DOHH2 (cell line): Measurements from ENCODE around the gene ITPR1.

Experiments
- H3F3A ChIP-seq: fragments of 200-600 bp; sonication (generic), shearing (Covaris generic); 2 replicates; pipeline ENCODE4 v1.6.0; 2016; ENCODE audit warnings: antibody characterized with exemption, mild to moderate bottlenecking; ENCODE audit not compliant: control insufficient read depth, insufficient read depth
- H3K27ac ChIP-seq: fragments of 200-600 bp; sonication (generic); 2 replicates; pipeline ENCODE4 v1.5.1; 2014; ENCODE audit warnings: low read depth, mild to moderate bottlenecking, low read length, moderate library complexity
- H3K27me3 ChIP-seq: fragments of 200-600 bp; sonication (generic); 2 replicates; pipeline ENCODE4 v1.6.1; 2014; ENCODE audit warnings: mild to moderate bottlenecking, low read length, mixed read lengths; ENCODE audit not compliant: control insufficient read depth
- H3K36me3 ChIP-seq: fragments of 200-600 bp; sonication (generic); 2 replicates; pipeline ENCODE4 v1.6.1; 2014; ENCODE audit warnings: mild to moderate bottlenecking, low read length, moderate library complexity, mixed read lengths; ENCODE audit not compliant: control insufficient read depth
- H3K4me1 ChIP-seq: fragments of 200-600 bp; sonication (generic); 2 replicates; pipeline ENCODE4 v1.6.1; 2014; ENCODE audit warnings: mild to moderate bottlenecking, low read length, mixed read lengths; ENCODE audit not compliant: control insufficient read depth
- H3K4me2 ChIP-seq: fragments of 200-600 bp; sonication (generic); 2 replicates; pipeline ENCODE4 v1.6.0; 2014; ENCODE audit warnings: mild to moderate bottlenecking, low read length, moderate library complexity
- H3K4me3 ChIP-seq: fragments of 200-600 bp; sonication (generic); 2 replicates; pipeline ENCODE4 v1.5.1; 2014; ENCODE audit warnings: mild to moderate bottlenecking, low read length, mixed read lengths
- H3K79me2 ChIP-seq: fragments of 200-600 bp; sonication (generic); 2 replicates; pipeline ENCODE4 v1.6.1; 2014; ENCODE audit warnings: mild to moderate bottlenecking, low read length, mixed read lengths; ENCODE audit not compliant: control insufficient read depth
- H3K9me2 ChIP-seq: fragments of 200-600 bp; sonication (generic); replicated peaks from 2 replicates; pipeline ENCODE4 v1.6.1; 2014; ENCODE audit warnings: mild to moderate bottlenecking, low read length, mixed read lengths; ENCODE audit not compliant: control insufficient read depth
- H3K9me3 ChIP-seq: fragments of 200-600 bp; sonication (generic); 2 replicates; pipeline ENCODE4 v1.6.1; 2014; ENCODE audit warnings: antibody characterized with exemption, low read length, mixed read lengths; ENCODE audit not compliant: control insufficient read depth, insufficient read depth
- H4K20me1 ChIP-seq: fragments of 200-600 bp; sonication (generic); 2 replicates; pipeline ENCODE4 v1.6.0; 2014; ENCODE audit warnings: low read depth, mild to moderate bottlenecking, antibody characterized with exemption, low read length, moderate library complexity; ENCODE audit not compliant: control insufficient read depth, insufficient read depth
- EZH2phosphoT487 ChIP-seq: fragments of 200-600 bp; sonication (generic); IDR thresholded peaks from 2 replicates; pipeline ENCODE4 v1.6.1; 2017; ENCODE audit warnings: borderline replicate concordance, mild to moderate bottlenecking, antibody characterized with exemption, low read length, moderate library complexity, mixed read lengths
- TF ChIP-seq, protein P1 (sequence below): fragments of 200-600 bp; sonication (generic); IDR thresholded peaks from one replicate; pipeline ENCODE4 v1.5.1; 2014; ENCODE audit warnings: antibody characterized with exemption, mild to moderate bottlenecking, low read depth, low read length; ENCODE audit not compliant: poor library complexity, severe bottlenecking

Gene ITPR1

DNA sequence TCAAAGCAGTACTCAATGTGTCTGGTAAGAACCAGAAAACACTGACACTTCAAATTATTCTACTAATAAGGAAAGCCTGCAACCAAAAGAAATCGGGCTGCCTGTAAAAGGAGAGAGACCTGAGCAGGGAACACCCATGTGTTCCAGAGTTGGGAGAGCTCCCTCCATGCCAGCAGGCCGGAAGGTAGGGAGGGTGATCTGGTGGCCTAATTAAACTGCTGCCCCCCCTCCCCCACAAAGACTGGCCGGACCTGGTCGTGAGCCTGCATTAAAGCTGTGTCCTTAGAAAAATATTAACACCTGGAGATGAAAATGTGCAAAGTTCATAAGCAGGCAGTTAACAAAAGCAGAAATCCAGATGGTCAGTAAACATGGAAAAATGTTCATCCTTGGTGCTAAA, 315.5 kb downstream of the ITPR1 start:
- no peaks in the 10 kb centered on the region for H3K36me3 ChIP-seq
- H3K79me2 ChIP-seq = no peaks in the 10 kb centered on the region
- no peaks in the 10 kb centered on the region for H4K20me1 ChIP-seq

DNA sequence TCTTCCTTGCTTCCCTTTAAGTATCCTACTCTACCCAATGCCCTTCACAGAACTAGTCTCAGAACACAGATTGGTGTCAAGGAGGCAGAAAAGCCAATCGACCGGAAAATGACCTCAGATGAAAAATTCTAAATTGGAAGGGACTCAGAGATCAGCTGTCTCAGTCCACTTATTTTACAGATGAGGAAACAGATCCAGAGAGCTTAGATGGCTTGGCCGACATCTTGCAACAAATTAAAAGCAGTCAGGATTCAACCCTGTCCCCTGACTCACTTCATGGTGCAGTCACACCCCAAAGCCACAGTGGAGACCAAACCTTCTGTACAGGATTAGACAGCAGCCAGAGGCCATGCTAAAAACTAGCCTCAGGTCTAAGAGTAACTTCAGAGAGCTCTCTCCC, 316.8 kb downstream of the ITPR1 start:
- H3F3A ChIP-seq = no peaks in the 10 kb centered on the region
- no peak overlapping the region for H3K4me3 ChIP-seq
- no peaks in the 10 kb centered on the region for H3K27me3 ChIP-seq
- no peak overlapping the region for H3K4me2 ChIP-seq
- H4K20me1 ChIP-seq = no peaks in the 10 kb centered on the region
- no peaks in the 10 kb centered on the region for H3K9me2 ChIP-seq
- no peaks in the 10 kb centered on the region for H3K36me3 ChIP-seq
- no peak overlapping the region for H3K27ac ChIP-seq
- no peaks in the 10 kb centered on the region for H3K79me2 ChIP-seq
- no peaks in the 10 kb centered on the region for H3K9me3 ChIP-seq
- H3K4me1 ChIP-seq = no peaks in the 10 kb centered on the region
- TF ChIP-seq, protein P1, sequence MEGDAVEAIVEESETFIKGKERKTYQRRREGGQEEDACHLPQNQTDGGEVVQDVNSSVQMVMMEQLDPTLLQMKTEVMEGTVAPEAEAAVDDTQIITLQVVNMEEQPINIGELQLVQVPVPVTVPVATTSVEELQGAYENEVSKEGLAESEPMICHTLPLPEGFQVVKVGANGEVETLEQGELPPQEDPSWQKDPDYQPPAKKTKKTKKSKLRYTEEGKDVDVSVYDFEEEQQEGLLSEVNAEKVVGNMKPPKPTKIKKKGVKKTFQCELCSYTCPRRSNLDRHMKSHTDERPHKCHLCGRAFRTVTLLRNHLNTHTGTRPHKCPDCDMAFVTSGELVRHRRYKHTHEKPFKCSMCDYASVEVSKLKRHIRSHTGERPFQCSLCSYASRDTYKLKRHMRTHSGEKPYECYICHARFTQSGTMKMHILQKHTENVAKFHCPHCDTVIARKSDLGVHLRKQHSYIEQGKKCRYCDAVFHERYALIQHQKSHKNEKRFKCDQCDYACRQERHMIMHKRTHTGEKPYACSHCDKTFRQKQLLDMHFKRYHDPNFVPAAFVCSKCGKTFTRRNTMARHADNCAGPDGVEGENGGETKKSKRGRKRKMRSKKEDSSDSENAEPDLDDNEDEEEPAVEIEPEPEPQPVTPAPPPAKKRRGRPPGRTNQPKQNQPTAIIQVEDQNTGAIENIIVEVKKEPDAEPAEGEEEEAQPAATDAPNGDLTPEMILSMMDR = no peak
- no peak for TF ChIP-seq EZH2phosphoT487

More for the DNA sequence above, 315.5 kb downstream of the ITPR1 start:
- Histone ChIP-seq H3K4me3 (no peak overlapping the region), H3K27ac (no peak overlapping the region), H3F3A (no peaks in the 10 kb centered on the region), H3K9me3 (no peaks in the 10 kb centered on the region), H3K27me3 (no peaks in the 10 kb centered on the region), H3K4me2 (no peak overlapping the region), H3K4me1 (no peaks in the 10 kb centered on the region), H3K9me2 (no peaks in the 10 kb centered on the region)
- no peak for TF ChIP-seq EZH2phosphoT487
- TF ChIP-seq, protein P1 = no peak

DNA sequence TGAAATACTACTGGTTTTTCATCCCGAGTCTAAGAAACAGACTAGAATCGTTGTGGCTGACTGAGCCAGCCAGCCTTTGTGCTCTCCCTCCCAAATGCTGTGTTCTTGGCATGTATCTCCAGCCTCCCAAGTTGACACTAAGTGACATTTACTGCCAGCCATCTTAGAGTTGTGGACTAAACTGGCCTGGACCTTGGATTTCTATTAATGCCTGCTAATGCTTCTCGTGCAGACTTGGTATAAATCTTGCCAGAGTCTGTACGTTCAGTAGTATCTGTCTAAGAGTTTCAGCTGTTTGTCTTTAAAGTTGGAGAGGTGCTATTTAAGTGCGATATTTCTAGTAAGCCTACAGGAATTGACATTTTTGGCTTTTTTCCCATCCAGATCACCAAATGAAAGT, 319.4 kb downstream of the ITPR1 start:
- no peaks in the 10 kb centered on the region for H3K4me1 ChIP-seq
- no peak overlapping the region for H3K4me3 ChIP-seq
- no peaks in the 10 kb centered on the region for H3K9me2 ChIP-seq
- H4K20me1 ChIP-seq = no peaks in the 10 kb centered on the region
- H3K79me2 ChIP-seq = no peaks in the 10 kb centered on the region
- H3K27ac ChIP-seq = no peak overlapping the region
- H3F3A ChIP-seq = no peaks in the 10 kb centered on the region
- no peak for TF ChIP-seq EZH2phosphoT487
- TF ChIP-seq, protein P1 = no peak
- no peak overlapping the region for H3K4me2 ChIP-seq
- no peaks in the 10 kb centered on the region for H3K36me3 ChIP-seq
- no peaks in the 10 kb centered on the region for H3K27me3 ChIP-seq
- no peaks in the 10 kb centered on the region for H3K9me3 ChIP-seq

DNA sequence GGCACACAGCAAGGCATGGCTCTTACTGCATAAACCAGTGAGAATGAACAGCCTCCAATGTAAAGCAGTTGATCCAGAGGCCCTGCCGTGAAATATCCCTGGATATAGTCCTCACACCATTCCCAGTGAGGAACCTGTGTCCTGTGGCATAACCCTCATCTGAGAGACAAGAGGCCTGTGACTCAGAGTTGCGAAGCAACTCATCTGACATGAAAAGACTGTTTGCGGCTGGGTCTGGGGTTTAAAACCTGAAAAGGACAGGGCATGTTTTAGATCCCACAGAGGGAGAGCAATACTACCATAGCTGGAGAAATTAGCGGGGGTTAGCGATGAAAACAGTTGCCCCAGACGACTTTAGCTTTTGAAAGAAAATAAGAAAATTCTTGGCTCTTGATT, 320.8 kb downstream of the ITPR1 start:
- Histone ChIP-seq H3K4me1 (no peaks in the 10 kb centered on the region), H3K4me2 (no peak overlapping the region), H3K27ac (no peak overlapping the region)

More for the DNA sequence above, 320.8 kb downstream of the ITPR1 start:
- no peaks in the 10 kb centered on the region for H3F3A ChIP-seq
- no peaks in the 10 kb centered on the region for H3K9me2 ChIP-seq
- H3K27me3 ChIP-seq = no peaks in the 10 kb centered on the region
- TF ChIP-seq EZH2phosphoT487 = no peak
- TF ChIP-seq, protein P1 = no peak
- H3K9me3 ChIP-seq = no peaks in the 10 kb centered on the region
- H3K36me3 ChIP-seq = peaks cover 3% of the 10 kb centered on the region; the same call in 1 of the 2 replicates
- no peaks in the 10 kb centered on the region for H3K79me2 ChIP-seq
- H4K20me1 ChIP-seq = no peaks in the 10 kb centered on the region
- H3K4me3 ChIP-seq = no peak overlapping the region
